Cardiac septum (tissue), 1 donor: ENCODE data around the gene TRIM61. TPM values are rescaled to one million over a fixed set of nuclear protein-coding genes. Genes with fewer than 3 reads are reported as not detected.

ENCODE experiments used
- DNase-seq: peaks from one replicate; pipeline ENCODE4 v3.0.0-alpha.2; 2020; ENCODE audit warnings: low spot score
- intact Hi-C: fragments of 100-400 bp; cut with DNase I; formaldehyde crosslinking; loops from one replicate; pipeline ENCODE4 v1.14.0; 2022
- total RNA-seq: library from RNA; stranded (reverse); fragmentation: NEBNext Ultra II Directional; extraction: Animal tissue kit (Norgen Biotek cat#: 25700); gene quantifications from one replicate; pipeline ENCODE4 v1.2.1, GENCODE V29; 2021
- donor health status: DM: no; HTN: no; CAD: no.

TRIM61 gene
- total RNA-seq, 1 donor from 2014 or later = 1.5 TPM

- intact Hi-C loops = no loop called here
- DNase-seq = no peak
These were observed 51.2 kb downstream of the TRIM61 start for GRCh38 chr4:164926301-164926700.

GRCh38 chr4:164924670-164925238 is 52.7 kb downstream of the TRIM61 start:
- intact Hi-C loops = no loop called here
- no peak for DNase-seq

- intact Hi-C loops = no loop called here
- no peak for DNase-seq
These were observed 58.5 kb downstream of the TRIM61 start for GRCh38 chr4:164918956-164919355.

Other genes starting within 250 kb of the TRIM61 start
- gene SMIM31, start 223.5 kb downstream of the TRIM61 start, total RNA-seq = not detected
- not detected for gene APELA, start 100.5 kb downstream of the TRIM61 start, total RNA-seq
- not detected for gene TRIM60, start 54.3 kb upstream of the TRIM61 start, total RNA-seq
- not detected for gene TRIM75, start 76.2 kb upstream of the TRIM61 start, total RNA-seq
- gene TMEM192, start 135.2 kb upstream of the TRIM61 start, total RNA-seq = 10.6 TPM
- gene KLHL2, start 229.9 kb upstream of the TRIM61 start, total RNA-seq = 13.1 TPM